Sigmoid colon (tissue), 7 donors: ENCODE measurements around the gene TNFRSF12A. TPM values are rescaled to one million over a fixed set of nuclear protein-coding genes. Genes with fewer than 3 reads are reported as not detected.

Experiments
- DNase-seq: peaks from one replicate; pipeline ENCODE4 v3.0.0-alpha.2; 2019
- H3K27ac ChIP-seq, 4 donors: fragments of 200-600 bp; sonication (generic); one replicate each; pipeline ENCODE4 v1.5.1; 2016 to 2019; ENCODE audit warnings: mild to moderate bottlenecking in 1 of 4
- H3K27me3 ChIP-seq, 3 donors: fragments of 200-600 bp; sonication (generic); one replicate each; pipeline ENCODE4 v1.5.1; 2019; ENCODE audit warnings: mild to moderate bottlenecking in 1 of 3
- H3K36me3 ChIP-seq, 4 donors: fragments of 200-600 bp; sonication (generic); one replicate each; pipeline ENCODE4 v1.5.1; 2016 to 2019
- H3K4me1 ChIP-seq, 4 donors: fragments of 200-600 bp; sonication (generic); one replicate each; pipeline ENCODE4 v1.5.1; 2017 to 2019
- H3K4me3 ChIP-seq, 4 donors: fragments of 200-600 bp; sonication (generic); one replicate each; pipeline ENCODE4 v1.5.1; 2017 to 2019; ENCODE audit warnings: mild to moderate bottlenecking in 2 of 4, moderate library complexity in 1 of 4
- H3K9me3 ChIP-seq, 4 donors: fragments of 200-600 bp in 3 of 4; sonication (generic) in 3 of 4; one replicate each; pipeline versions ENCODE4 v1.5.1 to v1.6.1; 2013 to 2019
- CTCF ChIP-seq, 4 experiments: fragments of 450-650 bp in 3 of 4; fragments of 200-600 bp in 1 of 4; IDR thresholded peaks; one replicate each; pipeline ENCODE4 v1.5.1; 2016 to 2019; ENCODE audit warnings: antibody characterized with exemption in 4 of 4, mild to moderate bottlenecking in 3 of 4, moderate library complexity in 2 of 4
- EP300 ChIP-seq, 4 donors: sonication (generic); formaldehyde crosslinking; IDR thresholded peaks; one replicate each; pipeline ENCODE4 v1.6.1; 2017; ENCODE audit warnings: antibody characterized with exemption in 4 of 4
- POLR2A ChIP-seq, 2 donors: fragments of 450-650 bp; IDR thresholded peaks; one replicate each; pipeline ENCODE4 v1.6.1; 2016; ENCODE audit warnings: antibody characterized with exemption in 2 of 2, mild to moderate bottlenecking in 2 of 2, moderate library complexity in 2 of 2
- POLR2AphosphoS5 ChIP-seq, 4 donors: sonication (generic); formaldehyde crosslinking; IDR thresholded peaks; one replicate each; pipeline ENCODE4 v1.6.1; 2017; ENCODE audit warnings: antibody characterized with exemption in 4 of 4
- WGBS, 2 donors: extraction: QIAGEN DNeasy Blood & Tissue Kit; methylation state at CpG; one replicate each; pipeline ENCODE4 v1.1.7; 2013; 5-methylcytosine and 5-hydroxymethylcytosine counted together
- intact Hi-C: fragments of 100-400 bp; cut with DNase I; formaldehyde crosslinking; loops from one replicate; pipeline ENCODE4 v1.15.1; 2023
- polyA plus RNA-seq, 3 donors: library from polyadenylated mRNA; stranded (reverse); fragments of 200-250 nt; gene quantifications; one replicate each; pipeline ENCODE4 v1.2.3, GENCODE V29; 2013
- total RNA-seq, 4 donors: library from RNA; depleted of rRNA; stranded (reverse); fragments of >200 nt; gene quantifications; one replicate each; pipeline ENCODE4 v1.1.0, GENCODE V29; 2016
- donor health status: healthy with polysubstance abuse.
- donor health status: Bipolar disorder and iron deficiency.
- donor health status: healthy.

The TNFRSF12A gene
- total and polyA plus RNA-seq, 7 donors: 6.1 to 78.2 (median 10.3) TPM

DNA sequence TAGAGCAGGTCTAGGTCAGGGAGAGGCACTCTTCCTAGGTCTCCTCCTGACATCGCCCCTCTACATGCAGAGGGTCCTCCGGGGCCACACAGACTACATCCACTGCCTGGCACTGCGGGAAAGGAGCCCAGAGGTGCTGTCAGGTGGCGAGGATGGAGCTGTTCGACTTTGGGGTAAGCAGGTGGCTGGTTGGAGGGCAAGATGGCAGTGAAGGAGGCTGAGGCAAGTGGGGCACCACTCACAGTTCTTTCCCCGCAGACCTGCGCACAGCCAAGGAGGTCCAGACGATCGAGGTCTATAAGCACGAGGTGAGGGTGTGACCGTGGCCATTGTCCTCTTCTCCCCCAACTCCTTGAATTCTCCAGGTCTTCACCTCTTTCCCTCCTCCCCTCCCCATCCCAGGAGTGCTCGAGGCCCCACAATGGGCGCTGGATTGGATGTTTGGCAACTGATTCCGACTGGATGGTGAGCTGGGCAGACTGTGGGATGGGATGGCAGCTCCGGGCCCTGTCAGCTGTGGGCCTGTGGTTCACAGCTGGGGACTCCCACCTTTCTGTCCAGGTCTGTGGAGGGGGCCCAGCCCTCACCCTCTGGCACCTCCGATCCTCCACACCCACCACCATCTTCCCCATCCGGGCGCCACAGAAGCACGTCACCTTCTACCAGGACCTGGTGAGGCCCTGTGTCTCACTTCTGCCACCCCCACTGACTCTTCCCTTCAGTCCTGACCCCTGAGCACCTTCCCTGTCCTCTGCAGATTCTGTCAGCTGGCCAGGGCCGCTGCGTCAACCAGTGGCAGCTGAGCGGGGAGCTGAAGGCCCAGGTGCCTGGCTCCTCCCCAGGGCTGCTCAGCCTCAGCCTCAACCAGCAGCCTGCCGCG, 6.7 kb downstream of the TNFRSF12A start:
- Histone ChIP-seq H3K9me3 (no peaks in the 10 kb centered on the region), H3K27ac (no peak overlapping the region), H3K4me3 (no peak overlapping the region), H3K36me3 (peaks cover 0 to 20% (median 15%) of the 10 kb centered on the region in 4 donors), H3K27me3 (peaks cover 24 to 35% (median 30%) of the 10 kb centered on the region in 3 donors), H3K4me1 (peaks cover 0 to 56% (median 48%) of the 10 kb centered on the region in 4 donors)
- TF ChIP-seq POLR2AphosphoS5 (IDR thresholded peaks at IDR 0.05) (no peak), CTCF (IDR thresholded peaks at IDR 0.05) (no peak), POLR2A (IDR thresholded peaks at IDR 0.05) (no peak), EP300 (IDR thresholded peaks at IDR 0.05) (no peak)
- intact Hi-C loops: no loop called here
- DNase-seq: no peak
- WGBS, 2 donors: 94 to 95% methylated on average over 24 of the region's 24 CpGs

DNA sequence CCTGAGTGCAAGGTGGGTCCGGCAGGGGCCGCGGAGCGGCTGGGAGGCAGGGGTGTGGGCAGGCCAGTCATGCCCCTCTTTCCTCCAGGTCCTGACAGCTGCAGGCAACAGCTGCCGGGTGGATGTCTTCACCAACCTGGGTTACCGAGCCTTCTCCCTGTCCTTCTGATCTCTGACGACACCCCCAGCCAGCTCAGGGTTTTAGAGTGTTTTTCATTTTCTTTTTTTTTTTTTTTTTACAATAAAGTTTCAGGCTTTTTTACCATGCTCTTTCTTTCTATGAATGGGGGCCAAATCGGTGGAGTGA, 7.3 kb downstream of the TNFRSF12A start:
- DNase-seq: no peak
- WGBS, 2 donors: 80 to 90% methylated on average over 8 of the region's 8 CpGs
- Histone ChIP-seq H3K4me1 (peaks cover 0 to 50% (median 42%) of the 10 kb centered on the region in 4 donors), H3K4me3 (no peak overlapping the region), H3K9me3 (no peaks in the 10 kb centered on the region), H3K27ac (no peak overlapping the region), H3K36me3 (peaks cover 0 to 20% (median 15%) of the 10 kb centered on the region in 4 donors), H3K27me3 (peaks cover 24 to 41% (median 36%) of the 10 kb centered on the region in 3 donors)
- intact Hi-C loops: no loop called here
- TF ChIP-seq CTCF (IDR thresholded peaks at IDR 0.05): no peak
- TF ChIP-seq POLR2AphosphoS5 (IDR thresholded peaks at IDR 0.05): no peak
- TF ChIP-seq POLR2A (IDR thresholded peaks at IDR 0.05): no peak
- no peak for TF ChIP-seq EP300 (IDR thresholded peaks at IDR 0.05)

DNA sequence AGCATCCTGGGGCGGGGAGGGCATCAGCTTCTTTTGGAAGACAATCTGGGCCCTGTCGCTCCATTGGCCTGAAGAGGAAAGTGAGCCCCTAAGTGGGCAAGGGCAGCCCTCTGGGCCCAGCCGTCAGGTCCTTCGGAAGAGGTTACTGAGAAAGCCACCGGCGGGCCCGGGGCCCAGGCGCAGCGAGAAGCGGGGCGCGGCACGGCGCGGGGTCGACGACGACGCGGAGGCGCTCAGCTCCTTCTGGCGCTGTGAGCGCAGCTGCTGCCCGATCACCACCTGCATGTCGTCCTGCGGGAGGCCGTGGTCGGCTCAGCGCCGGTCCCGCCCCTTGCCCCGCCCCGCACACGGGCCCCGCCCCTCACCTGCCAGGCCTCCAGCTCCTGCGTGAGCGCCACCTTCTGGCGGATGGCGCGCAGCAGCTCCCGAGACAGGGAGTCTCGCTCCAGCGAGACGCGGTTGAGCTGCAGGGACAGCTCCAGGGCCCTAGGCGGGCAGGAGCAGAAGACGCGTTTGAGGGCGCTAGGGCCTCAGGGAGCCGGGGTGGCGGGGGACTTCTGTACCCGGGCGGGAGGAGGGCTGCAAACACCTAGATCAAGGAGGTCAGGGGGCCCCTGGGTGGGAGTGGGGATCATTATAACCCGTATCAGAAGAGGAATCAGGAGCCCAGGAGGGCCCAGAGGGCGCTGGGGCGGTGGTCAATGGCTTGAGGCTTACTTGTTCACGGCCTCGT, 8.0 kb downstream of the TNFRSF12A start:
- peak; percentile 41 to 72 (median 48) for TF ChIP-seq CTCF (IDR thresholded peaks at IDR 0.05)
- TF ChIP-seq POLR2AphosphoS5 (IDR thresholded peaks at IDR 0.05): no peak
- H3K9me3 ChIP-seq: no peaks in the 10 kb centered on the region
- intact Hi-C loops: loop anchor here (1.0 kb wide), 1 partner anchor 25 kb away; no protein-coding TSS in a partner anchor
- WGBS, 2 donors: 6 to 9% methylated on average over 58 of the region's 58 CpGs
- no peak overlapping the region for H3K27ac ChIP-seq
- H3K4me1 ChIP-seq: peaks cover 0 to 43% (median 35%) of the 10 kb centered on the region in 4 donors
- DNase-seq: peak; percentile 85
- peaks cover 0 to 20% (median 15%) of the 10 kb centered on the region in 4 donors for H3K36me3 ChIP-seq
- peak overlapping the region in 1 of 4 donors; percentile 15 for H3K4me3 ChIP-seq
- peaks cover 24 to 48% (median 41%) of the 10 kb centered on the region in 3 donors for H3K27me3 ChIP-seq

- 41 to 72% methylated on average over 15 of the region's 15 CpGs for WGBS, 2 donors
- Histone ChIP-seq H3K36me3 (peaks cover 0 to 20% (median 15%) of the 10 kb centered on the region in 4 donors), H3K9me3 (no peaks in the 10 kb centered on the region), H3K4me3 (no peak overlapping the region), H3K27me3 (peaks cover 24 to 55% (median 44%) of the 10 kb centered on the region in 3 donors), H3K4me1 (peaks cover 0 to 36% (median 30%) of the 10 kb centered on the region in 4 donors), H3K27ac (no peak overlapping the region)
- TF ChIP-seq CTCF (IDR thresholded peaks at IDR 0.05) (no peak), POLR2A (IDR thresholded peaks at IDR 0.05) (no peak), EP300 (IDR thresholded peaks at IDR 0.05) (no peak), POLR2AphosphoS5 (IDR thresholded peaks at IDR 0.05) (no peak)
- intact Hi-C loops: loop anchor here (1.0 kb wide), 1 partner anchor 26 kb away; no protein-coding TSS in a partner anchor
- DNase-seq: no peak
Measured at GRCh38 chr16:3028716-3029319, 8.7 kb downstream of the TNFRSF12A start.
